Gastroesophageal sphincter (tissue), 3 donors: Measurements from ENCODE around the gene TMEM61.

ENCODE experiments used
- CTCF ChIP-seq, 4 experiments: fragments of 200-600 bp in 2 of 4; fragments of 450-650 bp in 2 of 4; sonication (generic) in 1 of 4; IDR thresholded peaks; one replicate each; pipeline ENCODE4 v1.5.1; 2017 to 2019; ENCODE audit warnings: antibody characterized with exemption in 4 of 4, mild to moderate bottlenecking in 2 of 4, moderate library complexity in 2 of 4
- EP300 ChIP-seq: sonication (generic); formaldehyde crosslinking; IDR thresholded peaks from one replicate; pipeline ENCODE4 v1.6.1; 2017; ENCODE audit warnings: antibody characterized with exemption, mild to moderate bottlenecking
- POLR2A ChIP-seq, 2 donors: fragments of 450-650 bp; IDR thresholded peaks; one replicate each; pipeline ENCODE4 v1.6.1; 2017; ENCODE audit warnings: antibody characterized with exemption in 2 of 2, mild to moderate bottlenecking in 2 of 2, moderate library complexity in 1 of 2

- no peak for TF ChIP-seq POLR2A (IDR thresholded peaks at IDR 0.05)
- TF ChIP-seq CTCF (IDR thresholded peaks at IDR 0.05), result no peak
- no peak for TF ChIP-seq EP300
Measured at GRCh38 chr1:54980528-54981241, at the start of gene TMEM61.
